GM12873 (cell line): ENCODE data around the gene COL4A1.
A peak's percentile ranks its signal among the peaks of the same experiment; 100 is the strongest.

Experiments
- TF ChIP-seq, protein P1 (sequence below): IDR thresholded peaks from 2 replicates; pipeline ENCODE4 v1.5.1; 2012; ENCODE audit warnings: low read depth, mild to moderate bottlenecking, moderate library complexity, low read length, control low read depth; ENCODE audit not compliant: insufficient read depth; ENCODE audit errors: missing control alignments

Gene COL4A1

DNA sequence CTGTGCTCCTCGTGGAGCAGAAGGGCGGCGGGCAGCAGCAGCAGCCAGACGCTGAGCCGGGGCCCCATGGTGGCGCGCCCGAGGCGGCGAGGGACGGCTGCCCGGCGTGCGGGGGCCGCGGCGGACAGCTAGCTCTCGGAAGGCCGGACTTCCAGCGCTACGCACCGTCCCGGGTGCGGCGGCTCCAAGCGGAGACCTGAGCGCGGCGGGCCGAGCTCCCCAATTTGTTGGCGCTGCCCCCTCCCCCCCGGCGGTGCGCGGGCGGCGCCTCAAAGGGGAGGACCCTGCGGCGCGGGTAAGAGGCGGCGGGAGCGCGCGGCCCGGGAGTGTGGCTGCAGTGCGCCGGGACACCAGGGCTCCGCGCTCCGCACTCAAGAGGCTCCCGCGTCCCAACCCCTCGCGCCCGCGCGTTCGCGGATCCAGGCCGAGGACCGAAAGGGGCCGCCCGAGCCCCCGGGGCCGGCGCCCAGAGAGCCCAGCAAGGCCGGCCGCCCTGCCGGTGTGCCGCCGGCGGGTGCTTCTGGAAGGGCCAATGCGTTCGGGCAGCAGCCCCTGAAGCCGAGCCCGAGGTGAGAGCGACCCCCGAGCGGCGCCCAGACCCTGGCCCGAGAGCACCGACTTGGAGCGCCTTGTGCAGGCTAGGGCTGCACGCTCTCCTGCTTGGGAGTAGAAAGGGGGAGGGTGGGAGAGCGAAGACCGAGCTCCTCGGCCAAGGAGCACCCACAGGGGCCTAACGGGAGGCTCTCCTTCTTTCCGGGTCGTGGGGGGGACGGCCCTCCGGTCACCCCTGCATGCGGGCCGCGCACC lies at the start of gene COL4A1, which contains the start of gene COL4A2:
Gene COL4A1, minus strand, starts transcription at position 198 of the 807 bp plus-strand sequence. Its CDS starts 130 bp downstream, at position 68.
Gene COL4A2, plus strand, starts transcription at position 325 of the 807 bp plus-strand sequence. CDS start 620 bp downstream, outside the sequence.
- TF ChIP-seq, protein P1, sequence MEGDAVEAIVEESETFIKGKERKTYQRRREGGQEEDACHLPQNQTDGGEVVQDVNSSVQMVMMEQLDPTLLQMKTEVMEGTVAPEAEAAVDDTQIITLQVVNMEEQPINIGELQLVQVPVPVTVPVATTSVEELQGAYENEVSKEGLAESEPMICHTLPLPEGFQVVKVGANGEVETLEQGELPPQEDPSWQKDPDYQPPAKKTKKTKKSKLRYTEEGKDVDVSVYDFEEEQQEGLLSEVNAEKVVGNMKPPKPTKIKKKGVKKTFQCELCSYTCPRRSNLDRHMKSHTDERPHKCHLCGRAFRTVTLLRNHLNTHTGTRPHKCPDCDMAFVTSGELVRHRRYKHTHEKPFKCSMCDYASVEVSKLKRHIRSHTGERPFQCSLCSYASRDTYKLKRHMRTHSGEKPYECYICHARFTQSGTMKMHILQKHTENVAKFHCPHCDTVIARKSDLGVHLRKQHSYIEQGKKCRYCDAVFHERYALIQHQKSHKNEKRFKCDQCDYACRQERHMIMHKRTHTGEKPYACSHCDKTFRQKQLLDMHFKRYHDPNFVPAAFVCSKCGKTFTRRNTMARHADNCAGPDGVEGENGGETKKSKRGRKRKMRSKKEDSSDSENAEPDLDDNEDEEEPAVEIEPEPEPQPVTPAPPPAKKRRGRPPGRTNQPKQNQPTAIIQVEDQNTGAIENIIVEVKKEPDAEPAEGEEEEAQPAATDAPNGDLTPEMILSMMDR: no peak

DNA sequence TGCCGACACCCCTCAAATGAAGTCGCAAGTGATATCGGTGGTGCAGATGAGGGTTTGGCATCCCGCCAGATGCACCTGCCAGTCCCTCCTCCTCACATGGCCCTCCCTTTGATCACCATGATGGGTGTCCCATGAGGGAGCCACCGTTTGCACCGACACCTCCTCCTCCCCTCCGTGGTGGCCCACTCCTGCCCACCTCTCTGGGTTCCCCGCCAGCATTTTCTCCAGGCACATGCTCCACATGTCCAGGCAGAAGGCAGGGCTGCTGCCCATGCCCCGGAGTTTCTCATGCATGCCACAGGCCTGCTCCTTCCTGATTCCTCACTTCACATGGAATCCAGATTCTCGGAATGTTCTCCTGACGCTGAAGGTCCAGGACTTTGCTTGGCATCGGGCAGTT lies 49.4 kb upstream of the COL4A1 start:
- TF ChIP-seq, protein P1: no peak

DNA sequence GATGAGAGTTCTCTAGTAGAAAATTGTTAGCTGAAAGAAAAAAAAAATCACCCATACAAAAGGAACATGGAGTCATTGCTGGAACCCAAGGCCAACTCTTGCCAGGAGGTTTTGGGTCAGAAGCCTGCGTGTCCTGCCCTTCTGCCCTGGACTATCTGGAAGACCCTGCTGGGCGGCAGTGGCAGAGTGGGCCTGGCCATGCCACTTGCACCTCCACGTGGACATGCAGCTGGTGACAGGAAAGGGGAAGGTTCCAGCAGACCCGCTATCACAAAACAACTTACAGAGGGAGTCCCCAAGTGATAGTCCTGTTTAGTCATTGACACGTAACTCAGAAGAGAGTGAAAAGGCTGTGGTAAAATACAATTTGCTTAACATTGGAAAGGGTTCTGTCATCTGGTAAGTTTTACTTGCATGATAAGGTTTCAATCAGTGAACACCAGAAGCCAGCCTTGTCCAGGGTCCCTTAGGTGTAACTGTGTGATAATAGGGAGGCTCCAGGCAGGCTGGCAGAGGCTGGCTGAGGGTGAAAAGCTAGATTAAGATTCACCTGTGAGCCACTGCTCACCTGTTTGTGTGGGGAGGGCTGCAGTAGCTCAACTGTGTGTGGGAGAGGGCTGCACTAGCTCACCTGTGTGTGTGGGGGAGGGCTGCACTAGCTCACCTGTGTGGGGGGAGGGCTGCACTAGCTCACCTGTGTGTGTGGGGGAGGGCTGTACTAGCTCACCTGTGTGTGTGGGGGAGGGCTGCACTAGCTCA lies 47.9 kb upstream of the COL4A1 start:
- TF ChIP-seq, protein P1: no peak

DNA sequence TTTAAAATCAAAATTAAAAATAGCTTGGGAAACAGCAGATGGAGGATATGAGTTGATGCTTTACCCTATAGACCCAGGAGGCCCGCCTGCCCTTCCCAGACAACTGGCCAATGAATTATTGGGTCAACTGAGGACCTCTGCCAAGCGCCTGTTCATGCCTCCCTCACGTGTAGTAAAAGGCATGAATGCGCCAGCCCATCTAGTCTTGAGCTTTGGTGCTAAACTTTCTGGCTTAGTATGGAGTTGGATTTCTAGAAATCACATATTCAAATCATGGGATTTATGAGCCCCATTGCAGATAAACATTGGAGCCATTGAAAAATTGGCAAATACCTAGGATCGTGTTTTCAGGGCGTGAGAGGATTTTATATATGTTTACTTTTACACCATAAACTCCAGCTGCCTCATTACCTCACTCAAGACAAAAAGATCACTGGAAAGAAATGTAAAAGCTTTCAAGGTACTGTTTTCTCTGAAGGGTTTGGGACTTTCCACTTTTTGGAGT lies 47.2 kb upstream of the COL4A1 start:
- TF ChIP-seq, protein P1: no peak

DNA sequence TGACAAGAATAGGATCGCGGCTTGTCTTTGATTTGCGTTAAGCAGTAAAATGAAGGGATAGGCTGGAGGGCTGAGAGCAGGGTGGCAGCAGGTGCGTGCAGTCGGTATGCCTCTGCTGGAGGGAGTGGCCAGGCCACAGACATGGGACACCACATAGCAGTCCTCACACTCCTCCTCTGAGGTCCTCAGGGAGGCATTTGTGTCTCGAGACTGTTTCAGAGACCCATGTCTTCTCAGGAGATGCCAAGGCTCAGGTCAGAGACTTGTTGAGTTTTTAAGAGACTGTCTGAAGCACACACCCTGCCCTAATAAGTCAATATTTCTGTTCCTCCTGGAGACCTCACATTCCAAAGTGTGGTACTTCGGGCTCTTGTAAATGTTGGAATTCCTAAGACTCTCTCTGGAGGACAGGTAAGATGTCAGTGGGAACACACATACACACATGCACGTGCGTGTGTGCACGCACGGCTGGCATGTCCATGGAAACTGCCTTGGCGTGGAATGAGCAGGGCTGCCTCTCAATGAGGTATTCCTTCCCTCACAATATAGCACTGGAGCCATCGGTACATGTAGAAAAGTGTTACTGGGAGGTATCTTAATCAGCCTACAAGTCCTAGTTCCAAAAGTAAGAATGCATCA lies 46.5 kb upstream of the COL4A1 start:
- TF ChIP-seq, protein P1: no peak

DNA sequence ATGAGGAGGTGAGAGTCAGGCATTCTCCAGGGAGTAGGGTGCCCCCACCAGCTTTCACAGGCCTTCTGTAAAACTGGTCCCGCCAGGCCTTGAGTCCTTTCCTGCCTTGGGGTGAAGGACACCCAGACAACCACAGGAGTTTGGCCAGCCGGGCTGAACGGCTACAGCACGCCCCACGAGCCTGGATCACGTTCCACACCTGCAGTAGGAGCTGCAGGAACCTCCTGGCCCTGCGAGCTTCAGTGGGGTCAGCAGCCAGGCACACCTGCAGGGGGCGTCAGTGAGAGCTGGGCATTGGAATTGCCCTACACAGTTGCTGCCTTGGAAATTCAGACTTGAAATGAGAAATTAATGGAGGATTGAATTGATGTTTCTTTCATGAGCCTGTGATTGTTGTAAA lies 45.8 kb upstream of the COL4A1 start:
- TF ChIP-seq, protein P1: peak; percentile 51
